Measurements from ENCODE around the gene FLNB. TPM values are rescaled to one million over a fixed set of nuclear protein-coding genes. Genes with fewer than 3 reads are reported as not detected.

Gene FLNB
- polyA plus RNA-seq, 3 donors, result 0.47 to 4.0 (median 2.1) TPM

DNA sequence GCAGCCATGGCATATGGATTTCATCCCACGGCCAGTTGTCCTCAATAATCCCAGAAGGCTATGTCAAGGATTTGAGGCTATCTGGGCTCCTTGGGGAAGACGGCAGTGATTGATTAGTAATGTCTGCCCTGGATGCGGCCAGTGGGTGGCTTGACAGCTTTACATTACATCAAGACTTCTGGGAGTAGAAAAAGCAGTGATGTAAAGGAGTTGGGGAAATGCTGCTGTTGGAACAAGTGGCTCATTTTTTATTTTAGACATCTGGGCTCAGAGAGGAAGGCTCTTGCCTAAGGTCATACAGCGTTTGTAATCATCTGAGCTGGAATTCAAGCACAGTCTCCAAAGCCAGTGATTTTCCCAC lies 94.1 kb downstream of the FLNB start:
- no peak overlapping the region for H3K4me3 Mint-ChIP-seq

GRCh38 chr3:58102976-58103451 lies 94.8 kb downstream of the FLNB start:
- peaks cover 40 to 86% of the 10 kb centered on the region in 2 donors for H3K36me3 ChIP-seq (replicated peaks in 1 of 2; ENCODE audit: control insufficient read depth in 1 of 2, insufficient read depth in 2 of 2, low read length in 2 of 2)
- H3K27me3 Mint-ChIP-seq (ENCODE audit: low read depth in 3 of 3), result no peaks in the 10 kb centered on the region

More for the DNA sequence above, 94.1 kb downstream of the FLNB start:
- Histone ChIP-seq H3K27ac (ENCODE audit: low read depth in 1 of 2, low read length in 2 of 2) (no peak overlapping the region), H3K4me2 (replicated peaks; ENCODE audit: extremely low read depth, low read length, poor library complexity, severe bottlenecking) (no peak overlapping the region), H3K79me2 (ENCODE audit: insufficient read depth, low read length) (no peaks in the 10 kb centered on the region), H4K20me1 (ENCODE audit: insufficient read depth, low read length) (no peaks in the 10 kb centered on the region), H3K27me3 (ENCODE audit: control insufficient read depth in 2 of 2, insufficient read depth in 2 of 2, low read length in 2 of 2) (no peaks in the 10 kb centered on the region), H3K9me3 (replicated peaks in 1 of 2; ENCODE audit: control insufficient read depth in 1 of 2, insufficient read depth in 1 of 2, low read length in 2 of 2) (no peaks in the 10 kb centered on the region), H3K4me3 (replicated peaks in 1 of 3; ENCODE audit: low read depth in 2 of 3, low read length in 3 of 3) (no peak overlapping the region), H3K4me1 (ENCODE audit: control insufficient read depth in 1 of 2, insufficient read depth in 2 of 2, low read length in 2 of 2) (no peaks in the 10 kb centered on the region), H2AFZ (ENCODE audit: insufficient read depth, low read depth, low read length, poor library complexity, severe bottlenecking) (no peak overlapping the region), H3K36me3 (replicated peaks in 1 of 2; ENCODE audit: control insufficient read depth in 1 of 2, insufficient read depth in 2 of 2, low read length in 2 of 2) (peaks cover 43 to 87% of the 10 kb centered on the region in 2 donors), H3K9ac (ENCODE audit: insufficient read depth, low read length, poor library complexity, severe bottlenecking) (no peak overlapping the region)
- 100% methylated on average over 3 of the region's 4 CpGs for WGBS (ENCODE audit: insufficient coverage)
- no peak for DNase-seq
- intact Hi-C loops (cut with micrococcal nuclease), result no loop called here
- Mint-ChIP-seq H3K27ac (no peak overlapping the region), H3K9me3 (no peaks in the 10 kb centered on the region), H3K27me3 (ENCODE audit: low read depth in 3 of 3) (no peaks in the 10 kb centered on the region), H3K36me3 (peaks cover 70 to 78% of the 10 kb centered on the region in 2 donors), H3K4me1 (no peaks in the 10 kb centered on the region)
- TF ChIP-seq CTCF (IDR thresholded peaks at IDR 0.05), result no peak

More at GRCh38 chr3:58102976-58103451, 94.8 kb downstream of the FLNB start:
- Histone ChIP-seq H3K27me3 (ENCODE audit: control insufficient read depth in 2 of 2, insufficient read depth in 2 of 2, low read length in 2 of 2) (no peaks in the 10 kb centered on the region), H3K27ac (ENCODE audit: low read depth in 1 of 2, low read length in 2 of 2) (no peak overlapping the region), H3K9me3 (replicated peaks in 1 of 2; ENCODE audit: control insufficient read depth in 1 of 2, insufficient read depth in 1 of 2, low read length in 2 of 2) (no peaks in the 10 kb centered on the region), H4K20me1 (ENCODE audit: insufficient read depth, low read length) (no peaks in the 10 kb centered on the region), H3K79me2 (ENCODE audit: insufficient read depth, low read length) (no peaks in the 10 kb centered on the region), H3K4me1 (ENCODE audit: control insufficient read depth in 1 of 2, insufficient read depth in 2 of 2, low read length in 2 of 2) (no peaks in the 10 kb centered on the region), H3K9ac (ENCODE audit: insufficient read depth, low read length, poor library complexity, severe bottlenecking) (no peak overlapping the region), H2AFZ (ENCODE audit: insufficient read depth, low read depth, low read length, poor library complexity, severe bottlenecking) (no peak overlapping the region), H3K4me2 (replicated peaks; ENCODE audit: extremely low read depth, low read length, poor library complexity, severe bottlenecking) (no peak overlapping the region), H3K4me3 (replicated peaks in 1 of 3; ENCODE audit: low read depth in 2 of 3, low read length in 3 of 3) (no peak overlapping the region)
- Mint-ChIP-seq H3K36me3 (peaks cover 72 to 83% of the 10 kb centered on the region in 2 donors), H3K27ac (peak overlapping the region in 1 of 7 donors; percentile 3), H3K4me3 (no peak overlapping the region), H3K4me1 (no peaks in the 10 kb centered on the region), H3K9me3 (no peaks in the 10 kb centered on the region)
- intact Hi-C loops (cut with micrococcal nuclease), result no loop called here
- WGBS (ENCODE audit: insufficient coverage), result 98% methylated on average over 8 of the region's 10 CpGs
- TF ChIP-seq CTCF (IDR thresholded peaks at IDR 0.05), result no peak
- DNase-seq, result no peak
